Cerebellar cortex (tissue), 1 donor: ENCODE data around the gene DSCAML1.
"Not testable (repeated sequence)": the region's sequence is repeated elsewhere in the genome, so short reads cannot be mapped to it uniquely, and the experiment has no call there.

Experiments
- DNase-seq: peaks from one replicate; pipeline ENCODE4 v3.0.0-alpha.2; 2015; ENCODE audit warnings: low spot score

DSCAML1 gene

DNA sequence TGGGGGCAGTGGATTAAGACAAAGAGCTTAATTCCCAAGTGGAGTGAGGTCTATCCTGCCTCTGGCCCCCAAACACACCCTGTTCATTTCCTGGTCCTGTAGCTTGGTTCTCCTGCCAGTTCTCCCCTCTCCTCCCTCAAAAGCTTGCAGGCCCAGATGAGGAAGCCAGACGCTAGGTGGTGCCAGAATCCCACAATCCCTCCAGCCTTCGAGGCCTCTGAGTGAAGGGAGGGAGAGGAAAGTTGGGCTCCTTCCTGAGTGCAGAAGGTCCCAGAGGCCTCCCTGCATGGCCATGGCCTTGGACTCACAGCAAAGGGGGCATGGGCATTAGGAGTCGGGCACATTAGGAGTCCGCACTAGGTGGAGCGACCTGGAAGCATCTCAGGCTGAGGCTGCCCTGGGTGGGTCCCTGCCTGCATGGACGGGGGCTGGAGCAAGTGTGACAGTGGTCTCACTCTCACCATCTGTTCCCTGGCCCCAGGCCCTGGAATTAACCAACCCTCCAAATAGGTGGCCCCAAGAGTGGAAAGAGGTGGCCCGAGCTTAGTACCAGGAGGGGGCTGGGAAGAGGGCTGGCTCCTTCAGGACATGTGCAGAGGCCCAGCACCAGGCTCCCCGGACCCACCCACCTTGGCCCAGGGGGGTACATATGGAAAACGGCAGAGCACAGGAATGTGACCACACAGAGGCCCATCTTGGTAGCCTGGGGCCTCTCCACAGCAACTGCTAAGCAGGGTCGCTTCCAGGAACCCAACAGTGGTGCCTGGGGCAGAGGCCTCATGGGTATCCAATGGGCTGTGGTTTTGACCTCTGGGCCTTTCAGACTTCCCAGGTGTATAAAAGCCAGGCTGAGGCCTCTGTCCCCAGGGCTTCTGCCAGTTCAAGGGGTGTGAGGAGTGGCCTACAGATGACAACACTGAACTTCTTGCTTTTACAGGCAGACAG is 22.4 kb upstream of the DSCAML1 start:
- DNase-seq, result peak; percentile 55

DNA sequence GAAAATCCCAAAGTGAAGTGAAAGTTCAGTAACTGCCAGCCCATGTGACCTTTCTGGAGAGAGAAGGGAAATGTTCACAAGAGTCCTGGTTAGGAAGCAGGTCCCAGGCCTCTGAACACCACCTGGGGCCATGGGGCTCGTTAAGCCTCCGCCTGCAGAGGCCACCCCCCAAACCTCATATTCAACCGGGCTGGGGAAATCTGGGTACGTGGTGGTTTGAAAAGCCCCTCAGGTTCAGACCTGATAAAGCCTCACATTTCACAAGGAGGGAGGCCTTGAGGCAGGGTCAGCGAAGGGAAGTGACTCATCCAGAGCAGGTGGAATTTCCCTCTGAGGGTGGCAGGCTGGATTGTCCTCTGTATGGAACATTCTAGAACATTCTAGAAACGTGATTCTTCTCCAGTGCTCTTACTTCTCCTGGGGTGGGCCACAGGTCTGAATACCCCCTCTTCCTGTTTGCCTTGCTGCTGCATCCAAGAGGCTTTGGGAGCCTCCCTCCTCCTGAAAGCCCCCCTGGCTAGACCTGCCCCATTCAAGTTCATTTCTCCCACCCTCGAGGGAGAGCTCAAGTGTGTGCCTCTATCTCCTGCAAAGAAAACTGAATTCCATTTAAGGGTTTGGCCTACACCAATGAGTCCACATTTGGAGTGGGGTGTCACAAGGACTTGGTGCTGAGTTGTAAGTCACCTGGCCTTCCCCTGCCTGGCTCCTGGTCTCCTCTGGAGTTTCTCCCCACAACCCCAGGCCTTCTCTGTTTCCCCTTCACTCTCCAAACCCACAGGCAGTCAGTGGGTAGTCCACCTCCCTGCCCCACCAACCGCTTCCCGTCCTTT is 21.2 kb upstream of the DSCAML1 start:
- no peak for DNase-seq

GRCh38 chr11:117817368-117818040 is 20.5 kb upstream of the DSCAML1 start:
- DNase-seq, result peak; percentile 70

DNA sequence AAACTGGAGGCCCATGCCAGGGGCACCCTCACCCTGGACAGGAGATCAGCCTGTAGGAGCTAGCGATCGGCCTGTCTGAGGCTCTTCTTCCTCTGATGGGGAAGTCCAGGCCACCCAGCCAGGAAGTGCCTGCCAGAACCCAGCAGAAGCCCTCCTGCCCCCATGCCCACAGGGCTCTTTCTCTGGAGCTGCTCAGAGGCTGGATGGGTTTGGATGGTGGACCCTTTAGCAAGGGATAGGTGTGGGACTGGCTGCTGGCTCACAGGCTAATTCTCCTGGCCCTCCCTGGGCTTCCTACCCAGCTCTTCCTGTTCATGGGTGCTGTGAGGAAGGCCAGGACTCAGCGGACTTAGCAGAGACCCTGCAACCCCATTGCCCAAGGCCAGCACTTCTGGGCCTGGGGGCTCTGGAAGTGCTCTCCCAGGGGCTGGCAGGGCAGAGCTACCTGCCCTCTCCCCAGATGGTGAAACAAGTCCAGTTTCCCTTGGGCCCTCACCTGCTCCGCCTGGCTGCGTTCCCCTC is 19.9 kb upstream of the DSCAML1 start:
- DNase-seq, result no peak

GRCh38 chr11:117816151-117816741 is 19.2 kb upstream of the DSCAML1 start:
- no peak for DNase-seq

DNA sequence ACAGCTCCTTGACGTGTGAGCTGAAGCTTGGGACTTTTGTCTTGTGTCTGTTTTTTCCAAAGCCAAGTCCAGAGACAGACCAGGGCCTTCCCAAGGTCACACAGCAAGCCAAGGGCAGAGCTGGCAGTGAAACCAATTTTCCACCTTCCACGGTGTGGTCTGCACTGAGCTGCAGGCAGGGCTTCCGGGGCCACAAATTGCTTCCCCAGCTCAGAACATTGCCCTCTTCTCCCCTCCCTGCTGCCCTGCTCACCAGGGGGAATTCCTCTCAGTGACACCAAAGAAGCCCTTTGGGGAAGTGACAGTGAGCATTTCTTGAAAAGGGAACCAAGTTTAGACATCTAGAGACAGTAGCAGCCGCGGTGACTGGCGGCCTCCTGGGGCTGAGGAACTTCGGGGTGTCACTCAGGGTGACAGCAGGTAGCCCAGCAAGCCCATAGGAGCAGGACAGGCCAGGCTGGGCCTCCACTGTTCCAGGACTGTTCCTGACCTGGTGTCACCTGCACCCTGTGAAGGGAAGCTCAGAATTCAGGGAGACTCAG is 18.3 kb upstream of the DSCAML1 start:
- DNase-seq, result no peak

- DNase-seq, result no peak
These were observed 17.8 kb upstream of the DSCAML1 start for GRCh38 chr11:117814766-117815261.

DNA sequence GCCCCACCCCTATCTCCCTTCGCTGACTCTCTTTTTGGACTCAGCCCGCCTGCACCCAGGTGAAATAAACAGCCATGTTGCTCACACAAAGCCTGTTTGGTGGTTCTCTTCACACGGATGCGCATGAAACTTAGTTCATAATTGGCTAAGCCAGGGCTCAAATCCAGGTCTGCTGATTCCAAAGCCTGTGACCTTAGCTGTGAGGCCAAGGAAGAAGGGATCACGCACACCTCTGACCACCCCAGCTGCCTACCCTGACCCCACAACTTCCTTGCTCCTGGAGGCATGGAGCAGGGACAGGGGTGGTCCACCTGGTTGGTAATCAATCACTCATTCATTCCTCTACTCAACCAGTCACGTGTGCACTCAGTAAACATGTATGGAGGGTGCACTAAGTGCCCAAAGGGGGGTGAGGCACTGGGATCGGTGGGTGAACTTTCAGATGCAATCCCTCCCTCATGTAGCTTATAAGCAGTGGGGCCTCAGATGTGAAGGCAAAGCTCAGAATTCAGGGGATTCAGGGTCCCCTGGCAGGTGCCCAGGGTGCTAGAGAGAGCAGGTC is 17.3 kb upstream of the DSCAML1 start:
- no peak for DNase-seq

GRCh38 chr11:117810056-117810451 is 13.0 kb upstream of the DSCAML1 start:
- DNase-seq, result not testable (repeated sequence)

DNA sequence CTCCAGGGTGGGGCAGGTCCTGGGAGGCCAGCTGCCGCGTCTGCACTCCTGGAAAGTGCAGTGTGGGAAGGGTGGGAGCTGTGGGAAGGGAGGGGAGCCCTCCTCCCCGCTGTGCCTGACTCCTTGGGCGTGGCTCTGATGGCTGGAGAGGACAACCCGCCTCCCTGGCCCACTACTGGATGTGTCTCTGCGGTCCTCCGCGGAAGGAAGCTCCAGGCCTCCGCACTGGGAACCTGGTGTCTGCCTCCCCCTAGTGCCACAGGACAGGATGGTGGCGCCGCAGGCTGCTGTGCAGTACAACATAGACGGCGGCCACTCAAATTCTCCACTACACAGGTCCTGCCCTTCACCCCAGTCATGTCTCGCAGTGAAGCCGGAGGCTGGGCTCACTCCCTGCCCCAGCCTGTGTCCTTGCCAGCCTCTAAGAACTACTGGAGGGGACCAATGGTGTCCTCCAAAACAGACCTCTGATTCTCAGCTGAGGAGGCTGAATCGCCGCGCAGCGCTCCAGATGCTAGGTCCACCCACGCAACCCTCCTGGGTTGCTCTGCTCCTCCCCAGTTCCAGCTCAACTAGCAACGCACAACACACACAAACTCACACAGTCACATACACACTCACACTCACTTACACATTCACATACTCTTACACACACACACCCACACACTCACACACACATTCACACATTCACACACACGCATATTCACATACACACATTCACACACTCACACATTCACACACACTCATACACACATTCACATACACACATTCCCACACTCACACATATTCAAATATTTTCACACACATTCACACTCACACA is 12.4 kb upstream of the DSCAML1 start:
- peak; percentile 73 for DNase-seq

DNA sequence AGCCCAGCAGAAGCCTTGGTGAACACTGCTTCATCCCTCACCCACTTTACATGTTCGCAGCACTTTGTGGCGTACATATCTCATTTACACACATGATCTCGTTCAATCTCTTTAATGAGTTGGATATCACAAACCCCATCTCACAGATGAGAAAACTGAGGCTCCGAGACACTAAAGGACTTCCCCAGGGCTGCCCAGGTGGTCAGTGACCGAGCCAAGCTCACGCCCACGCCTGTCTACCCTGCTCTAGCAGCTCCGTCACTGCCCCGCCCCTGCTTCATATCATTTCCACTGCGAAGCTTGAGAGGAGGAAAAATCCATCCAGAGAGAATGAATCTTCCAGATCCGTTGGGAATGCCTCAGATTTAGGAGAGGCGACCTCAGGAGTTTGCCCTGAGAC is 11.8 kb upstream of the DSCAML1 start:
- DNase-seq, result no peak

- peak; percentile 70 for DNase-seq
These were observed 10.7 kb upstream of the DSCAML1 start for GRCh38 chr11:117807482-117808327.

- no peak for DNase-seq
These were observed 9.8 kb upstream of the DSCAML1 start for GRCh38 chr11:117806846-117807245.

- no peak for DNase-seq
These were observed 8.0 kb upstream of the DSCAML1 start for GRCh38 chr11:117805045-117805444.

DNA sequence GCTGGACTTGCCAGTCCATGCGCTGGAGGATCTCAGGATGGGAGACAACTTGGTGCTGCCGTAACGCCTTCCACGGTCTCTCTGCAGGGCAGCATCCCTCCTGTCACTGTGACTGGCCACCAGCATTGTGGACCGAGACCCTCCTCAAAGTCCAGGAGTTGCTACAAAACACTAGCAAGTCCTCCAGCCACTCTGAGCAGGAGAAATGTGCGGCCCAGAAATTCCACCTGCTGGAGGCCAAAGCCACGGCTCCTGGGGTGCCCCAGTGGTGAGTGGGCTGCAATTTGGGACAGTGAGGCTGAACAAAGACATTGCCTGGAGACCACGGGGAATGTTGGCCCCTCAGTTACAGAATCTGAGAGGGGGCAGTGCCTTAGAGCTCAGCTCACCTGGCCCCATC is 6.9 kb upstream of the DSCAML1 start:
- no peak for DNase-seq

- no peak for DNase-seq
These were observed 2.6 kb upstream of the DSCAML1 start for GRCh38 chr11:117799634-117800033.

DNA sequence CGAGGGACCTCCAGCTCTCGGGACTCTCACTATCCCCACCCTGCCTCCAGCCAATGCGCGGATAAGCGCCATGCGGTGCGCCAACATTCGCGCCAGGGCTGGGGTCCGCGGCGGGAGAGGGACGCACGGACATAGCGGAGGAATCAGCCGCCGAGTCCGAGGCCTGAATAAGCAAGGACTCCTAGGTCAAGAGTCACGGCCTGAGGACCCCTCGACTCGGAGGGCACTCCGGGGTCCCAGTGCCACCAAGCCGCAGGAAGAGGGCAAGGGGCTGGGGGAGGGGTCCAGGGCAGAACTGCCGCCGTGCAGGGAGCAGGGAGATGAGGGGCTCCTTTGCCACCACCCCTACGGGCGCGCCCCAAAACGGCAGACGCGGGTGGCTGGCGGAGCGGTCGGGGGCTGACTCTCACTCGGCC is 552 bp downstream of the DSCAML1 start:
- DNase-seq, result no peak

- DNase-seq, result no peak
These were observed 1.2 kb downstream of the DSCAML1 start for GRCh38 chr11:117795638-117796455.
